ENCODE data around the gene UBE3C. TPM values are rescaled to one million over a fixed set of nuclear protein-coding genes. Genes with fewer than 3 reads are reported as not detected.
"Not testable (repeated sequence)": the region's sequence is repeated elsewhere in the genome, so short reads cannot be mapped to it uniquely, and the experiment has no call there.

UBE3C gene
- total and polyA plus RNA-seq, 11 donors: 11.0 to 57.5 (median 48.1) TPM

GRCh38 chr7:157096286-157097055 is 42.3 kb upstream of the UBE3C start:
- peaks cover 0 to 6% (median 0%) of the 10 kb centered on the region in 9 donors for H3K27me3 ChIP-seq
- no peaks in the 10 kb centered on the region for H3K4me1 ChIP-seq
- H3K9me3 ChIP-seq: peaks cover 0 to 18% (median 0%) of the 10 kb centered on the region in 12 donors
- ATAC-seq: no peak
- H3K4me3 ChIP-seq: no peak overlapping the region
- H3K36me3 ChIP-seq: no peaks in the 10 kb centered on the region
- DNase-seq: no peak
- intact Hi-C loops (cut with DNase I): no loop called here
- no peak overlapping the region for H3K27ac ChIP-seq
- 67 to 72% (median 69%) methylated on average over 26 of the region's 26 CpGs for WGBS, 4 donors
- no peak for TF ChIP-seq POLR2A (IDR thresholded peaks at IDR 0.05)
- TF ChIP-seq, protein P1, sequence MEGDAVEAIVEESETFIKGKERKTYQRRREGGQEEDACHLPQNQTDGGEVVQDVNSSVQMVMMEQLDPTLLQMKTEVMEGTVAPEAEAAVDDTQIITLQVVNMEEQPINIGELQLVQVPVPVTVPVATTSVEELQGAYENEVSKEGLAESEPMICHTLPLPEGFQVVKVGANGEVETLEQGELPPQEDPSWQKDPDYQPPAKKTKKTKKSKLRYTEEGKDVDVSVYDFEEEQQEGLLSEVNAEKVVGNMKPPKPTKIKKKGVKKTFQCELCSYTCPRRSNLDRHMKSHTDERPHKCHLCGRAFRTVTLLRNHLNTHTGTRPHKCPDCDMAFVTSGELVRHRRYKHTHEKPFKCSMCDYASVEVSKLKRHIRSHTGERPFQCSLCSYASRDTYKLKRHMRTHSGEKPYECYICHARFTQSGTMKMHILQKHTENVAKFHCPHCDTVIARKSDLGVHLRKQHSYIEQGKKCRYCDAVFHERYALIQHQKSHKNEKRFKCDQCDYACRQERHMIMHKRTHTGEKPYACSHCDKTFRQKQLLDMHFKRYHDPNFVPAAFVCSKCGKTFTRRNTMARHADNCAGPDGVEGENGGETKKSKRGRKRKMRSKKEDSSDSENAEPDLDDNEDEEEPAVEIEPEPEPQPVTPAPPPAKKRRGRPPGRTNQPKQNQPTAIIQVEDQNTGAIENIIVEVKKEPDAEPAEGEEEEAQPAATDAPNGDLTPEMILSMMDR (IDR thresholded peaks at IDR 0.05): no peak

DNA sequence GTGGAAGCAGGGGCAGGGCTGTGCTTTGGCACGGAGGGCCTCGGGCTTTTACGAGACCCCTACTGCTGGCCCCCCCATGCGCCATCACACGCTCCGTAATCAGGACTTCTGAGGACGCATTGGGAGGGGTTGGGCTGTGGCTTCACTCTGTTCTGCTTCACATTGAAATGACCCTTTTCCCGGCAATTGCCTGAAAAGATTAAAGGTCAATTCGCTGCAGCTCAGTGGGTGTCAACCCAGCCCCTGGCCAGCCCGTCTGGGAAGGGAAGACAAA is 41.7 kb upstream of the UBE3C start:
- 42 to 55% (median 49%) methylated on average over 10 of the region's 10 CpGs for WGBS, 4 donors
- Histone ChIP-seq H3K9me3 (peaks cover 0 to 18% (median 0%) of the 10 kb centered on the region in 12 donors), H3K27me3 (peaks cover 0 to 6% (median 0%) of the 10 kb centered on the region in 9 donors), H3K4me3 (no peak overlapping the region), H3K4me1 (no peaks in the 10 kb centered on the region), H3K27ac (no peak overlapping the region), H3K36me3 (no peaks in the 10 kb centered on the region)
- TF ChIP-seq, protein P1 (IDR thresholded peaks at IDR 0.05): no peak
- no peak for TF ChIP-seq POLR2A (IDR thresholded peaks at IDR 0.05)
- DNase-seq (no peak), ATAC-seq (no peak)
- intact Hi-C loops (cut with DNase I): no loop called here

DNA sequence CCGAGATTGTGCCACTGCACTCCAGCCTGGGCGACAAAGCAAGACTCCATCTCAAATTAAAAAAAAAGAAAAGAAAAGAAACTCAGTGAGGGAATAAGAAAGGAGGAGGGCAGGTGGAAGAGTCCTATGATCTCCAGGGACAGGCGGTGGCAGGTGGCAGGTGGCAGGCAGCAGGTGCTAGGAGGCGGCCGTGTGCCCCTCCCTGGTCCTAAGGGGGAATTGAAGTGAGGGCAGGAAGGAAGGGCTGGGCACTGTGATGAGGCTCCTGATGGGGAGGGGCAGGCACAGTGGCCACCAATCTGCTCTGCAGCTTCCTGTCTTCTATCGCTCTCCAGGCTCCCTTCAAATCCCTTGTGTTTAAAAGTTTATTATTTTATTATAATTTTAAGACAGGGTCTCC is 41.2 kb upstream of the UBE3C start:
- intact Hi-C loops (cut with DNase I): no loop called here
- 66 to 72% (median 70%) methylated on average over 6 of the region's 6 CpGs for WGBS, 4 donors
- no peak overlapping the region for H3K4me3 ChIP-seq
- H3K27ac ChIP-seq: no peak overlapping the region
- H3K36me3 ChIP-seq: no peaks in the 10 kb centered on the region
- peaks cover 0 to 6% (median 0%) of the 10 kb centered on the region in 9 donors for H3K27me3 ChIP-seq
- H3K4me1 ChIP-seq: no peaks in the 10 kb centered on the region
- H3K9me3 ChIP-seq: peaks cover 0 to 18% (median 0%) of the 10 kb centered on the region in 12 donors
- ATAC-seq (no peak), DNase-seq (no peak)
- no peak for TF ChIP-seq POLR2A (IDR thresholded peaks at IDR 0.05)
- TF ChIP-seq, protein P1 (IDR thresholded peaks at IDR 0.05): no peak

- H3K27me3 ChIP-seq; DNase-seq; H3K27ac ChIP-seq; H3K4me1 ChIP-seq; ATAC-seq; H3K36me3 ChIP-seq; intact Hi-C loops (cut with DNase I); H3K4me3 ChIP-seq: not testable (repeated sequence)
- 86 to 100% (median 96%) methylated on average over 3 of the region's 3 CpGs for WGBS, 4 donors
- H3K9me3 ChIP-seq: peaks cover 0 to 15% (median 2%) of the 10 kb centered on the region in 12 donors
Observed at GRCh38 chr7:157100005-157100404, 38.7 kb upstream of the UBE3C start.

DNA sequence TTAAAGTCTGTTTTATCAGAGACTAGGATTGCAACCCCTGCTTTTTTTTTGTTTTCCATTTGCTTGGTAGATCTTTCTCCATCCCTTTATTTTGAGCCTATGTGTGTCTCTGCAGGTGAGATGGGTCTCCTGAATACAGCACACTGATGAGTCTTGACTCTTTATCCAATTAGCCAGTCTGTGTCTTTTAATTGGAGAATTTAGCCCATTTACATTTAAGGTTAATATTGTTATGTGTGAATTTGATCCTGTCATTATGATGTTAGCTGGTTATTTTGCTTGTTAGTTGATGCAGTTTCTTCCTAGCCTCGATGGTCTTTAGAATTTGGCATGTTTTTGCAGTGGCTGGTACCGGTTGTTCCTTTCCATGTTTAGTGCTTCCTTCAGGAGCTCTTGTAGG is 35.1 kb upstream of the UBE3C start:
- DNase-seq; H3K27ac ChIP-seq; H3K36me3 ChIP-seq; ATAC-seq; H3K4me1 ChIP-seq; H3K27me3 ChIP-seq; intact Hi-C loops (cut with DNase I); H3K4me3 ChIP-seq: not testable (repeated sequence)
- H3K9me3 ChIP-seq: peaks cover 0 to 20% (median 3%) of the 10 kb centered on the region in 12 donors
- 67 to 90% (median 86%) methylated on average over 2 of the region's 2 CpGs for WGBS, 4 donors
